ENCODE measurements around the gene FOXJ3. TPM values are rescaled to one million over a fixed set of nuclear protein-coding genes. Genes with fewer than 3 reads are reported as not detected.

FOXJ3 gene
- total and polyA plus RNA-seq, 2 of the 4 experiments (the other 2 are of a cell fraction), result 16.7 to 30.5 TPM

GRCh38 chr1:42302034-42302433, 33.0 kb downstream of the FOXJ3 start:
- H3K23ac ChIP-seq (ENCODE audit: low read depth, low read length), result no peak overlapping the region
- no peak overlapping the region for H4K8ac ChIP-seq (ENCODE audit: low read depth in 2 of 2, low read length in 2 of 2)
- H3K4me2 ChIP-seq (ENCODE audit: low read depth, low read length), result no peak overlapping the region
- peaks cover 4% of the 10 kb centered on the region for H3K4me1 ChIP-seq (ENCODE audit: control insufficient read depth, insufficient read depth, low read length)
- H3K27me3 ChIP-seq (ENCODE audit: control insufficient read depth, insufficient read depth, low read length), result no peaks in the 10 kb centered on the region
- dilution Hi-C loops (cut with HindIII; ENCODE audit: low sequenced_read_pairs, unreplicated experiment) (no loop called here), in situ Hi-C loops (cut with MboI; ENCODE audit: low sequenced_read_pairs) (no loop called here), intact Hi-C loops (cut with micrococcal nuclease) (no loop called here)
- H2AK5ac ChIP-seq (ENCODE audit: low read depth, low read length), result no peak overlapping the region
- H3K4ac ChIP-seq (ENCODE audit: low read depth, low read length), result no peak overlapping the region
- no peak for TF ChIP-seq RAD21 (IDR thresholded peaks at IDR 0.05; ENCODE audit: low read length)
- no peak for TF ChIP-seq BHLHE40 (IDR thresholded peaks at IDR 0.05; ENCODE audit: low read depth, low read length)
- TF ChIP-seq MXI1 (IDR thresholded peaks at IDR 0.05; ENCODE audit: borderline replicate concordance, low read depth, low read length), result no peak
- no peak for TF ChIP-seq NFE2L2 (IDR thresholded peaks at IDR 0.05; ENCODE audit: low read depth, low read length)
- TF ChIP-seq CTCF (conservative IDR thresholded peaks at IDR 0.05; ENCODE audit: low read depth, low read length), result no peak
- TF ChIP-seq RCOR1 (IDR thresholded peaks at IDR 0.05; ENCODE audit: insufficient replicate concordance, low read length), result no peak
- no peak for TF ChIP-seq ELK1 (IDR thresholded peaks at IDR 0.05; ENCODE audit: borderline replicate concordance, low read depth, low read length)
- no peak for TF ChIP-seq MAFK (IDR thresholded peaks at IDR 0.05; ENCODE audit: low read depth, low read length)
- TF ChIP-seq MAZ (IDR thresholded peaks at IDR 0.05; ENCODE audit: borderline replicate concordance, low read depth, low read length), result no peak
- no peak for TF ChIP-seq POLR2A (IDR thresholded peaks at IDR 0.05; ENCODE audit: low read depth, low read length)
- no peak for TF ChIP-seq CEBPB (IDR thresholded peaks at IDR 0.05; ENCODE audit: low read depth, low read length)
- TF ChIP-seq SMC3 (IDR thresholded peaks at IDR 0.05; ENCODE audit: low read depth, low read length), result no peak
- TF ChIP-seq, protein P1, sequence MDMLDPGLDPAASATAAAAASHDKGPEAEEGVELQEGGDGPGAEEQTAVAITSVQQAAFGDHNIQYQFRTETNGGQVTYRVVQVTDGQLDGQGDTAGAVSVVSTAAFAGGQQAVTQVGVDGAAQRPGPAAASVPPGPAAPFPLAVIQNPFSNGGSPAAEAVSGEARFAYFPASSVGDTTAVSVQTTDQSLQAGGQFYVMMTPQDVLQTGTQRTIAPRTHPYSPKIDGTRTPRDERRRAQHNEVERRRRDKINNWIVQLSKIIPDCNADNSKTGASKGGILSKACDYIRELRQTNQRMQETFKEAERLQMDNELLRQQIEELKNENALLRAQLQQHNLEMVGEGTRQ (IDR thresholded peaks at IDR 0.05; ENCODE audit: low read depth, low read length), result no peak
- no peak for TF ChIP-seq CHD1 (IDR thresholded peaks at IDR 0.05; ENCODE audit: low read depth, low read length)
- no peak for TF ChIP-seq FOS (IDR thresholded peaks at IDR 0.05; ENCODE audit: low read depth, low read length)
- TF ChIP-seq RFX5 (IDR thresholded peaks at IDR 0.05; ENCODE audit: low read depth, low read length), result no peak
- H4K5ac ChIP-seq (ENCODE audit: low read depth, low read length), result no peak overlapping the region
- H2BK20ac ChIP-seq (ENCODE audit: low read depth, low read length), result no peak overlapping the region
- no peak for ATAC-seq (ENCODE audit: low read depth)
- ChIA-PET CTCF (interaction anchor here (2.6 kb wide), 1 partner anchor 14 kb away, joined by 7 read pairs; no protein-coding TSS in a partner anchor), POLR2A (ENCODE audit: unreplicated experiment) (no interaction called here)
- H3K36me3 ChIP-seq (ENCODE audit: control insufficient read depth, insufficient read depth, low read length), result peaks cover 7% of the 10 kb centered on the region
- no peak overlapping the region for H2BK15ac ChIP-seq (ENCODE audit: low read depth, low read length)
- H3K56ac ChIP-seq (ENCODE audit: extremely low read depth, insufficient read depth, low read length), result no peak overlapping the region
- no peak overlapping the region for H2BK120ac ChIP-seq (ENCODE audit: low read depth, low read length)
- H3K27ac ChIP-seq (ENCODE audit: insufficient read depth, low read length), result no peak overlapping the region
- no peak overlapping the region for H4K91ac ChIP-seq (ENCODE audit: insufficient read depth, low read depth, low read length)
- H3K79me1 ChIP-seq (ENCODE audit: low read depth in 1 of 2, low read length in 2 of 2), result peaks cover 45 to 50% of the 10 kb centered on the region in 2 experiments
- WGBS, 2 experiments (ENCODE audit: extremely low coverage in 2 of 2, insufficient read length in 1 of 2), result 100% methylated on average over 1 of the region's 1 CpG; no CpG with 5 or more reads in 1 of the 2 experiments
- no peak for DNase-seq
- H2AFZ ChIP-seq (replicated peaks; ENCODE audit: low read length, poor library complexity), result no peak overlapping the region
- no peak overlapping the region for H3K14ac ChIP-seq (replicated peaks; ENCODE audit: low read depth, low read length)
- no TSS peak for BruUV-seq (replicated peaks)
- H3K9me1 ChIP-seq (ENCODE audit: insufficient read depth, low read length), result no peaks in the 10 kb centered on the region; the same call in 1 of the 2 replicates
- peaks cover 5% of the 10 kb centered on the region; the same call in 1 of the 2 replicates for H3K9me3 ChIP-seq (ENCODE audit: control insufficient read depth, insufficient read depth, low read length)
- no peak overlapping the region for H2BK5ac ChIP-seq (ENCODE audit: low read depth, low read length, poor library complexity, severe bottlenecking)
- no peak overlapping the region for H2AK9ac ChIP-seq (replicated peaks; ENCODE audit: low read depth, low read length, poor library complexity)
- H3K9ac ChIP-seq (ENCODE audit: low read depth, low read length), result no peak overlapping the region
- H3K18ac ChIP-seq (ENCODE audit: low read depth, low read length), result no peak overlapping the region
- peaks cover 18% of the 10 kb centered on the region; the same call in 1 of the 2 replicates for H4K20me1 ChIP-seq (ENCODE audit: insufficient read depth, low read length)
- H3K4me3 ChIP-seq (ENCODE audit: insufficient read depth, low read depth, low read length), result no peak overlapping the region

Data from IMR-90 (cell line).